Measurements from ENCODE around the gene YWHAE.
"Not testable (repeated sequence)": the region's sequence is repeated elsewhere in the genome, so short reads cannot be mapped to it uniquely, and the experiment has no call there.

The YWHAE gene

GRCh38 chr17:1325766-1326165, 74.3 kb downstream of the YWHAE start:
- no peak for DNase-seq (ENCODE audit: low read depth)

GRCh38 chr17:1324201-1324771, 75.7 kb downstream of the YWHAE start:
- DNase-seq (ENCODE audit: low read depth) = no peak

- no peak for DNase-seq (ENCODE audit: low read depth)
Observed at GRCh38 chr17:1323336-1323735, 76.7 kb downstream of the YWHAE start.

- DNase-seq (ENCODE audit: low read depth) = no peak
Observed at GRCh38 chr17:1322480-1322879, 77.5 kb downstream of the YWHAE start.

GRCh38 chr17:1322014-1322428, 78.0 kb downstream of the YWHAE start:
- no peak for DNase-seq (ENCODE audit: low read depth)

GRCh38 chr17:1315891-1316403, 84.1 kb downstream of the YWHAE start:
- DNase-seq (ENCODE audit: low read depth) = no peak

GRCh38 chr17:1315409-1315808, 84.6 kb downstream of the YWHAE start:
- no peak for DNase-seq (ENCODE audit: low read depth)

- no peak for DNase-seq (ENCODE audit: low read depth)
Observed at GRCh38 chr17:1313270-1314005, 86.6 kb downstream of the YWHAE start.

GRCh38 chr17:1312261-1312870, 87.7 kb downstream of the YWHAE start:
- DNase-seq (ENCODE audit: low read depth) = no peak

- DNase-seq (ENCODE audit: low read depth) = not testable (repeated sequence)
Observed at GRCh38 chr17:1307829-1308228, 92.2 kb downstream of the YWHAE start.

GRCh38 chr17:1304962-1305563, 95.0 kb downstream of the YWHAE start:
- DNase-seq (ENCODE audit: low read depth) = no peak

GRCh38 chr17:1304522-1304921, 95.5 kb downstream of the YWHAE start:
- DNase-seq (ENCODE audit: low read depth) = no peak

GRCh38 chr17:1302761-1303160, 97.3 kb downstream of the YWHAE start:
- no peak for DNase-seq (ENCODE audit: low read depth)

GRCh38 chr17:1301546-1301945, 98.5 kb downstream of the YWHAE start:
- no peak for DNase-seq (ENCODE audit: low read depth)

GRCh38 chr17:1300371-1300905, 99.6 kb downstream of the YWHAE start:
- DNase-seq (ENCODE audit: low read depth) = no peak

GRCh38 chr17:1299552-1300370, 100.3 kb downstream of the YWHAE start:
- DNase-seq (ENCODE audit: low read depth) = no peak

- no peak for DNase-seq (ENCODE audit: low read depth)
Observed at GRCh38 chr17:1298606-1299005, 101.4 kb downstream of the YWHAE start.

Data from fibroblast of the conjunctiva (primary cell).